H9 (cell line): Measurements from ENCODE around the gene PAPOLG. TPM values are rescaled to one million over a fixed set of nuclear protein-coding genes. Genes with fewer than 3 reads are reported as not detected.

Experiments used
- DNase-seq: peaks from one replicate; pipeline ENCODE4 v3.0.0-alpha.2; 2017
- H2AFZ ChIP-seq: one replicate; pipeline ENCODE4 v1.6.1; 2013; ENCODE audit warnings: mild to moderate bottlenecking, low read length, control low read depth, moderate library complexity
- H2AK5ac ChIP-seq: 2 replicates; pipeline ENCODE4 v1.6.1; 2013; ENCODE audit warnings: low read length, control low read depth, mixed read lengths; ENCODE audit not compliant: insufficient read length
- H2BK120ac ChIP-seq: one replicate; pipeline ENCODE4 v1.6.1; 2013; ENCODE audit warnings: low read depth, mild to moderate bottlenecking, low read length, control low read depth, inconsistent platforms; ENCODE audit not compliant: poor library complexity, severe bottlenecking
- H2BK12ac ChIP-seq: 2 replicates; pipeline ENCODE4 v1.6.1; 2013; ENCODE audit warnings: low read length, control low read depth, mixed read lengths, low read depth; ENCODE audit not compliant: insufficient read length
- H2BK15ac ChIP-seq: 2 replicates; pipeline ENCODE4 v1.6.1; 2013; ENCODE audit warnings: low read depth, low read length, control low read depth
- H2BK20ac ChIP-seq: one replicate; pipeline ENCODE4 v1.6.1; 2013; ENCODE audit warnings: low read depth, mild to moderate bottlenecking, low read length, control low read depth, inconsistent platforms; ENCODE audit not compliant: poor library complexity, severe bottlenecking
- H2BK5ac ChIP-seq: 2 replicates; pipeline ENCODE4 v1.6.1; 2013; ENCODE audit warnings: low read length, control low read depth, mixed read lengths; ENCODE audit not compliant: insufficient read length
- H3K14ac ChIP-seq: 2 replicates; pipeline ENCODE4 v1.6.1; 2013; ENCODE audit warnings: low read length, control low read depth; ENCODE audit not compliant: insufficient read depth
- H3K18ac ChIP-seq: 2 replicates; pipeline ENCODE4 v1.6.1; 2013; ENCODE audit warnings: low read depth, mild to moderate bottlenecking, mixed read lengths, low read length, control low read depth; ENCODE audit not compliant: insufficient read length
- H3K23ac ChIP-seq: 2 replicates; pipeline ENCODE4 v1.6.1; 2013; ENCODE audit warnings: low read length, control low read depth, mixed read lengths, low read depth; ENCODE audit not compliant: insufficient read length
- H3K23me2 ChIP-seq: 2 replicates; pipeline ENCODE4 v1.6.1; 2013; ENCODE audit warnings: low read depth, mild to moderate bottlenecking, mixed read lengths, low read length, control low read depth; ENCODE audit not compliant: insufficient read length, poor library complexity, severe bottlenecking
- H3K27ac ChIP-seq: 2 replicates; pipeline ENCODE4 v1.5.1; 2013; ENCODE audit warnings: low read length, control low read depth, mixed read lengths, low read depth; ENCODE audit not compliant: insufficient read length
- H3K27me3 ChIP-seq: 2 replicates; pipeline ENCODE4 v1.6.1; 2013; ENCODE audit warnings: low read length, control low read depth, inconsistent platforms; ENCODE audit not compliant: insufficient read depth
- H3K4ac ChIP-seq: 2 replicates; pipeline ENCODE4 v1.6.1; 2013; ENCODE audit warnings: low read depth, mild to moderate bottlenecking, control low read depth, inconsistent platforms, low read length, moderate library complexity
- H3K4me1 ChIP-seq: 2 replicates; pipeline ENCODE4 v1.6.1; 2013; ENCODE audit warnings: low read length, control low read depth, inconsistent platforms; ENCODE audit not compliant: insufficient read depth
- H3K4me2 ChIP-seq: 2 replicates; pipeline ENCODE4 v1.6.1; 2013; ENCODE audit warnings: low read length, control low read depth, mixed read lengths; ENCODE audit not compliant: insufficient read length, insufficient read depth
- H3K56ac ChIP-seq: 2 replicates; pipeline ENCODE4 v1.6.1; 2013; ENCODE audit warnings: low read depth, mild to moderate bottlenecking, mixed read lengths, low read length, control low read depth; ENCODE audit not compliant: insufficient read length
- H3K79me1 ChIP-seq: 2 replicates; pipeline ENCODE4 v1.6.1; 2013; ENCODE audit warnings: low read depth, mild to moderate bottlenecking, moderate library complexity, low read length, control low read depth, inconsistent platforms; ENCODE audit not compliant: insufficient read depth, poor library complexity, severe bottlenecking
- H3K79me2 ChIP-seq: 2 replicates; pipeline ENCODE4 v1.6.1; 2013; ENCODE audit warnings: low read length, control low read depth, inconsistent platforms; ENCODE audit not compliant: insufficient read depth
- H3K9ac ChIP-seq: 2 replicates; pipeline ENCODE4 v1.6.1; 2013; ENCODE audit warnings: low read length, control low read depth, mixed read lengths; ENCODE audit not compliant: insufficient read length; ENCODE audit errors: extremely low read depth
- H3K9me3 ChIP-seq: one replicate; pipeline ENCODE4 v1.6.1; 2013; ENCODE audit warnings: low read depth, low read length, inconsistent platforms; ENCODE audit not compliant: control insufficient read depth
- H3T11ph ChIP-seq: one replicate; pipeline ENCODE4 v1.6.1; 2013; ENCODE audit warnings: mild to moderate bottlenecking, low read length, control low read depth, inconsistent platforms
- H4K20me1 ChIP-seq: one replicate; pipeline ENCODE4 v1.6.1; 2013; ENCODE audit not compliant: control insufficient read depth, insufficient read length, insufficient read depth
- H4K5ac ChIP-seq: 2 replicates; pipeline ENCODE4 v1.6.1; 2013; ENCODE audit warnings: low read depth, mild to moderate bottlenecking, mixed read lengths, low read length, control low read depth; ENCODE audit not compliant: insufficient read length
- H4K8ac ChIP-seq: replicated peaks from 2 replicates; pipeline ENCODE4 v1.6.1; 2013; ENCODE audit warnings: low read length, control low read depth, mixed read lengths, low read depth; ENCODE audit not compliant: insufficient read length
- H4K91ac ChIP-seq: 2 replicates; pipeline ENCODE4 v1.6.1; 2013; ENCODE audit warnings: low read depth, mild to moderate bottlenecking, moderate library complexity, mixed read lengths, low read length, control low read depth; ENCODE audit not compliant: insufficient read length
- H3K27ac Mint-ChIP-seq, 3 experiments: 2 replicates in 2 of 3; 3 replicates in 1 of 3; pipeline ENCODE4 v1.8.0; 2020 to 2021; ENCODE audit warnings: mixed read lengths in 3 of 3, mild to moderate bottlenecking in 1 of 3, moderate library complexity in 1 of 3
- H3K27me3 Mint-ChIP-seq: 2 replicates; pipeline ENCODE4 v1.8.0; 2021; ENCODE audit warnings: low read depth, mild to moderate bottlenecking, moderate library complexity, mixed read lengths
- H3K36me3 Mint-ChIP-seq, 3 experiments: 2 replicates in 2 of 3; 3 replicates in 1 of 3; pipeline ENCODE4 v1.8.0; 2020 to 2021; ENCODE audit warnings: low read depth in 3 of 3, mixed read lengths in 3 of 3; ENCODE audit not compliant: insufficient read depth in 1 of 3
- H3K4me1 Mint-ChIP-seq, 2 experiments: 2 replicates each; pipeline ENCODE4 v1.8.0; 2020; ENCODE audit warnings: mixed read lengths in 2 of 2
- H3K4me3 Mint-ChIP-seq, 2 experiments: 2 replicates in 1 of 2; 3 replicates in 1 of 2; pipeline ENCODE4 v1.8.0; 2020 to 2021; ENCODE audit warnings: mild to moderate bottlenecking in 2 of 2, mixed read lengths in 2 of 2, moderate library complexity in 1 of 2
- H3K9me3 Mint-ChIP-seq, 2 experiments: 2 replicates in 1 of 2; 3 replicates in 1 of 2; pipeline ENCODE4 v1.8.0; 2020; ENCODE audit warnings: mild to moderate bottlenecking in 2 of 2, mixed read lengths in 2 of 2, moderate library complexity in 1 of 2
- CTCF ChIP-seq: fragments of 200-600 bp; sonication (generic); conservative IDR thresholded peaks from 3 replicates; pipeline ENCODE4 v1.8.0; 2021; ENCODE audit warnings: antibody characterized with exemption, mild to moderate bottlenecking
- WGBS: extraction: QIAGEN DNeasy Blood & Tissue Kit; methylation state at CpG from one replicate; pipeline ENCODE4 v1.1.7; 2013; ENCODE audit warnings: missing lambda C conversion rate, low lambda C conversion rate, mixed read lengths; ENCODE audit not compliant: insufficient read length; ENCODE audit errors: extremely low coverage; 5-methylcytosine and 5-hydroxymethylcytosine counted together
- total RNA-seq: library from RNA; stranded (reverse); gene quantifications from 2 replicates; pipeline ENCODE4 v1.2.1, GENCODE V29; 2021

PAPOLG gene
- total RNA-seq, 1 experiment from 2014 or later: 19.2 TPM

DNA sequence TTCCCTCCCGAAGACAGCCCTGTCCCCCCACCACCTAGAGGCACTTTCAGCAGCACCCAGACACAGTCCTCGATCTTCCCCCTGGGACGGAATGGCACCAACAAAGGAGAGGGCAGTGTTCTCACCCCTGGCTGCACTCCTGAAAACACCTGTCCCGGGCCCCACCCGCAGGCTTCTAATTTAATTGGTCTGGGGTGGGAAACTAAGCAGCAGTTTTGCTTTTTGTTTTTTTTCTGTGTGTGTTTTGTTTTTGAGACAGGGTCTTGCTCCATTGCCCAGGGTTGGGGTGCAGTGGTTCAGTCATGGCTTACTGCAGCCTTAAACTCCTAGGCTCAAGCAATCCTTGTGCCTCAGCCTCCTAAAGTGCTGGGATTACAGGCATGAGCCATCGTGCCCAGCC is 86.9 kb downstream of the PAPOLG start:
- Histone ChIP-seq H2AFZ (no peak overlapping the region), H3K4me1 (no peaks in the 10 kb centered on the region), H3K9ac (no peak overlapping the region), H3K23ac (no peak overlapping the region), H3T11ph (no peak overlapping the region), H3K18ac (no peak overlapping the region), H3K79me1 (no peaks in the 10 kb centered on the region), H3K4me2 (no peak overlapping the region), H3K14ac (no peak overlapping the region; the same call in 1 of the 2 replicates), H3K9me3 (no peaks in the 10 kb centered on the region), H3K27ac (no peak overlapping the region), H2BK12ac (no peak overlapping the region), H3K27me3 (peaks cover 5% of the 10 kb centered on the region), H4K91ac (no peak overlapping the region), H4K5ac (no peak overlapping the region), H3K23me2 (no peaks in the 10 kb centered on the region), H3K79me2 (no peaks in the 10 kb centered on the region), H2BK15ac (no peak overlapping the region), H4K20me1 (no peaks in the 10 kb centered on the region), H3K56ac (no peak overlapping the region), H2BK20ac (no peak overlapping the region), H2AK5ac (no peak overlapping the region), H4K8ac (no peak overlapping the region), H2BK120ac (no peak overlapping the region), H2BK5ac (no peak overlapping the region), H3K4ac (no peak overlapping the region)
- peaks cover 94% of the 10 kb centered on the region for H3K27me3 Mint-ChIP-seq
- WGBS: no CpG with 5 or more reads among the region's 6 CpGs
- H3K36me3 Mint-ChIP-seq: no peaks in the 10 kb centered on the region
- DNase-seq: no peak
- H3K27ac Mint-ChIP-seq: no peak overlapping the region
- H3K4me3 Mint-ChIP-seq: no peak overlapping the region
- peaks cover 8 to 17% of the 10 kb centered on the region in 2 experiments for H3K4me1 Mint-ChIP-seq
- no peak for TF ChIP-seq CTCF
- H3K9me3 Mint-ChIP-seq: peaks cover 0 to 5% of the 10 kb centered on the region in 2 experiments; a peak in 1 of 5 replicates
